Measurements from ENCODE around the gene RNF111.
"Not testable (repeated sequence)": the region's sequence is repeated elsewhere in the genome, so short reads cannot be mapped to it uniquely, and the experiment has no call there.

The RNF111 gene

DNA sequence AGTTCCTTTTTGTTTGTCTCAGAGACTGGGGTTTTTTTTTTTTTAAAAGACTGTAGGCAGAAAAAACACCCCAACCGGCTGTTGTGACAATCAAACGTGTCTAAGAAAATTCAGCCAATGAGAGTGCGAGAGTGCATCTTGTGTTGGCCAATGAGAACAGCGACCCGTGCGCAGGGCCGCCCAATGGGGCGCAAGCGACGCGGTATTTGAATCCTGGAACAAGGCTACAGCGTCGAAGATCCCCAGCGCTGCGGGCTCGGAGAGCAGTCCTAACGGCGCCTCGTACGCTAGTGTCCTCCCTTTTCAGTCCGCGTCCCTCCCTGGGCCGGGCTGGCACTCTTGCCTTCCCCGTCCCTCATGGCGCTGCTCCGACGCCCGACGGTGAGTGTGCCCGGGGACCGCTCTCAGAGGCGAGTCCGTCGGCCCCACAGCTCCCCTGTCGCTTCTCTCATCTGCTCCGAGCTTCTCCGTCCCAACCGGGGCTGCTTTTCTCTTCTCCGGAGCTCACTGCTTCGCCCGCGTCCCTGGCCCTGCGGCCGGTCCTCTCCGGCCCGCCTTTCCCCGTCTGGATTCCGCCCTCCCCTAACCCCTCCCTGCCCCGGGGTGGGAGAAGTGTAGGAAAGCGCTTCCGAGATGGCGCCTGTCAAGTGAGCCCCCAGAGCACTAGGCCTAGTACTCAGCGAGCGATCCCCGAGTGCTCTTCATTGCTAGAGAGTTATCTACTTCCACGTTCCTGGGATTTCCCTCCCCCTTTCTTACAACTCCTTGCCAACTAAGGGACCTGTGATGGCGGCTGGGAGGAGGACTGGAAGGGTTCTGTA is 117.7 kb downstream of the RNF111 start, which contains the start of gene CCNB2:
TSS of gene CCNB2 (plus strand) at position 235 of the 821 bp plus-strand sequence. CDS start at position 358, 123 bp downstream.
- H3K36me3 Mint-ChIP-seq (ENCODE audit: low read depth), result peaks cover 31% of the 10 kb centered on the region
- peaks cover 24% of the 10 kb centered on the region for H3K4me1 Mint-ChIP-seq (ENCODE audit: low read depth)
- no peaks in the 10 kb centered on the region for H3K9me3 Mint-ChIP-seq
- H3K4me3 Mint-ChIP-seq, result peak within 1 kb of the TSS; percentile 84
- H3K27ac Mint-ChIP-seq, result peak within 1 kb of the TSS; percentile 97
- intact Hi-C loops (cut with micrococcal nuclease), result loop anchor here (5.0 to 10.0 kb wide), 2 partner anchors 120 to 173 kb away; partner anchors contain the start of genes RNF111 and SLTM
- H3K27me3 Mint-ChIP-seq, result no peaks in the 10 kb centered on the region

- H3K27ac Mint-ChIP-seq, result peak overlapping the region; percentile 97
These were observed 118.4 kb downstream of the RNF111 start for GRCh38 chr15:59105854-59106253.

DNA sequence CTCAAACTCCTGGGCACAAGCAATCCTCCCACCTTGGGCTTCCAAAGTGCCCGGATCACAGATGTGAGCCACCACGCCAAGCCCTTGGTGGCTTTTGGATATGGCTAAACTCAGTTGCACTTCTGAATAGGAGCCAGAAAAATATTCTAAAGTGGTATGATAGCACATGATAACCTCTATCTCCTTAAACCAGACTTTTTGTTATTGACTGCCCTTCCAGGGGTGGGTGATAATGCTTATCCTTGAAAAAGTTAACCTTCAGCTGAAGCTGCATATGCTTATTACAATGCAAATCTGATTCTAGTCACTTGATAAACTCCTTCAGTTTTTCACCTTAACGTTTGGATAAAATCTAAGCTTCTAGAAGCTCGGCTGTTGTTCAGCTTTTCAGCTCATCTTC is 123.8 kb downstream of the RNF111 start:
- H3K9me3 Mint-ChIP-seq, result no peaks in the 10 kb centered on the region
- H3K4me3 Mint-ChIP-seq, result no peak overlapping the region
- peaks cover 5% of the 10 kb centered on the region for H3K4me1 Mint-ChIP-seq (ENCODE audit: low read depth)
- H3K27ac Mint-ChIP-seq, result no peak overlapping the region
- H3K27me3 Mint-ChIP-seq, result no peaks in the 10 kb centered on the region
- peaks cover 29% of the 10 kb centered on the region for H3K36me3 Mint-ChIP-seq (ENCODE audit: low read depth)
- intact Hi-C loops (cut with micrococcal nuclease), result no loop called here

More at GRCh38 chr15:59105854-59106253, 118.4 kb downstream of the RNF111 start:
- intact Hi-C loops (cut with micrococcal nuclease), result loop anchor here (5.0 to 10.0 kb wide), 2 partner anchors 121 to 174 kb away; partner anchors contain the start of genes RNF111 and SLTM
- Mint-ChIP-seq H3K36me3 (ENCODE audit: low read depth) (peaks cover 23% of the 10 kb centered on the region), H3K4me1 (ENCODE audit: low read depth) (peaks cover 24% of the 10 kb centered on the region), H3K9me3 (no peaks in the 10 kb centered on the region), H3K4me3 (peak overlapping the region; percentile 84), H3K27me3 (no peaks in the 10 kb centered on the region)

DNA sequence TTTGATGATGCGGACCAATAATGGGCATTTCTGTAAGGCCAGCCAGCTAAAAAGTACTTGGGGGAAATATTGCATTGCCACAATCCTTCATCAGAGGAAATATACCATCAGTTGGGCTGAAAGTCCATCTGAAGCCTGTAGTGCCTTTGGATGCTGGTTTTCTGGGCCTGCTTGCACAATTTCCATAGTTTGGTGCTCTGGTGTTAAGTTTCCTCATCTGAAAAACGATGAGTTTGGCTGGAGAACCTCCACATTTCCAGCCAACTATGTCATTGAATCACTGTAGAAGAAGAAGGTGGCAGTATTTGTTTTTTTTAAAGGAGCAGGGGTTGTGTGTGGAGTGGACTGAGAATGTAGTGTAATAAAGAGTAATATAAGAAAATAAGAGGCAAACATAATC is 127.6 kb downstream of the RNF111 start:
- peaks cover 5% of the 10 kb centered on the region for H3K4me1 Mint-ChIP-seq (ENCODE audit: low read depth)
- no peak overlapping the region for H3K27ac Mint-ChIP-seq
- intact Hi-C loops (cut with micrococcal nuclease), result no loop called here
- H3K27me3 Mint-ChIP-seq, result no peaks in the 10 kb centered on the region
- H3K36me3 Mint-ChIP-seq (ENCODE audit: low read depth), result peaks cover 41% of the 10 kb centered on the region
- no peak overlapping the region for H3K4me3 Mint-ChIP-seq
- H3K9me3 Mint-ChIP-seq, result no peaks in the 10 kb centered on the region

- Mint-ChIP-seq H3K27me3 (no peaks in the 10 kb centered on the region), H3K4me3 (no peak overlapping the region), H3K36me3 (ENCODE audit: low read depth) (peaks cover 41% of the 10 kb centered on the region), H3K4me1 (ENCODE audit: low read depth) (peaks cover 5% of the 10 kb centered on the region), H3K27ac (no peak overlapping the region), H3K9me3 (no peaks in the 10 kb centered on the region)
- intact Hi-C loops (cut with micrococcal nuclease), result no loop called here
These were observed 128.7 kb downstream of the RNF111 start for GRCh38 chr15:59116141-59116540.

DNA sequence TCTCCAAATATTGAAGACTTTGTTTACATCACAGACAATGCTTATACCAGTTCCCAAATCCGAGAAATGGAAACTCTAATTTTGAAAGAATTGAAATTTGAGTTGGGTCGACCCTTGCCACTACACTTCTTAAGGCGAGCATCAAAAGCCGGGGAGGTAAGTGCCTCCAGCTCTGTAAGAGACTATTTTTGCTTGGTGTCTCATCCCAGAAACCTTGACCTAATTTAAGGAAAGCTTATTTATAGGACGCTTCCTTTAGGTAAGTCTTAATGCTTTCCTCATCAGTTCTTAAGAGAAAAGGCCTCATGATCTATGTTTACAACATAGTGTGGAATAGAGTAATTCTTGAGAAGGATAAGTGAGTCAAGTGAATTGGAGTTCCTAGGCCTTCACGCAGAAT is 129.3 kb downstream of the RNF111 start:
- intact Hi-C loops (cut with micrococcal nuclease), result no loop called here
- peaks cover 41% of the 10 kb centered on the region for H3K36me3 Mint-ChIP-seq (ENCODE audit: low read depth)
- H3K4me1 Mint-ChIP-seq (ENCODE audit: low read depth), result peaks cover 5% of the 10 kb centered on the region
- no peak overlapping the region for H3K4me3 Mint-ChIP-seq
- H3K27me3 Mint-ChIP-seq, result no peaks in the 10 kb centered on the region
- no peaks in the 10 kb centered on the region for H3K9me3 Mint-ChIP-seq
- H3K27ac Mint-ChIP-seq, result no peak overlapping the region

DNA sequence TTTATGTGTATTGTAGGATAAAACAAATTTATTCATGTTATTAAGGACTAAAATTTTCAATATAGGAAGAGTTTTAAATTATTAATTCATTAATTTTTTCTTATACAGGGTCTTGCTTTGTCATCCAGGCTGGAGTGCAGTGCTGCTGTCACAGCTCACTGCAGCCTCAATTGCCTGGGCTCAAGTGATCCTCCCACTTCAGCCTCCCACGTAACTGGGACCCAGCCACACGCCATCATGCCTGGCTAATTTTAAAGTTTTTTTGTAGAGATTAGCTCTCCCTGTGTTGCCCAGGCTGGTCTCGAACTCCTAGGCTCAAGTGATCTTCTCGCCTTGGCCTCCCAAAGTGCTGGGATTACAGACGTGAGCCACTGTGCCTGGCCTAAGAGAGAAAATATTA is 132.2 kb downstream of the RNF111 start:
- H3K36me3 Mint-ChIP-seq (ENCODE audit: low read depth), result peaks cover 36% of the 10 kb centered on the region
- H3K27ac Mint-ChIP-seq, result no peak overlapping the region
- H3K4me3 Mint-ChIP-seq, result no peak overlapping the region
- H3K9me3 Mint-ChIP-seq, result no peaks in the 10 kb centered on the region
- intact Hi-C loops (cut with micrococcal nuclease), result no loop called here
- H3K27me3 Mint-ChIP-seq, result no peaks in the 10 kb centered on the region
- H3K4me1 Mint-ChIP-seq (ENCODE audit: low read depth), result peaks cover 3% of the 10 kb centered on the region

GRCh38 chr15:59120937-59121336 is 133.5 kb downstream of the RNF111 start:
- Mint-ChIP-seq H3K9me3 (no peaks in the 10 kb centered on the region), H3K4me1 (ENCODE audit: low read depth) (no peaks in the 10 kb centered on the region), H3K36me3 (ENCODE audit: low read depth) (peaks cover 26% of the 10 kb centered on the region), H3K27me3 (no peaks in the 10 kb centered on the region), H3K27ac (no peak overlapping the region), H3K4me3 (no peak overlapping the region)
- intact Hi-C loops (cut with micrococcal nuclease), result no loop called here

GRCh38 chr15:59124261-59124660 is 136.8 kb downstream of the RNF111 start:
- Mint-ChIP-seq H3K4me3 (no peak overlapping the region), H3K9me3 (peaks cover 14% of the 10 kb centered on the region), H3K27me3 (no peaks in the 10 kb centered on the region), H3K36me3 (ENCODE audit: low read depth) (peaks cover 20% of the 10 kb centered on the region), H3K4me1 (ENCODE audit: low read depth) (peaks cover 23% of the 10 kb centered on the region), H3K27ac (no peak overlapping the region)
- intact Hi-C loops (cut with micrococcal nuclease), result no loop called here

GRCh38 chr15:59125683-59126082 is 138.2 kb downstream of the RNF111 start:
- intact Hi-C loops (cut with micrococcal nuclease); H3K4me3 Mint-ChIP-seq; H3K27me3 Mint-ChIP-seq; H3K27ac Mint-ChIP-seq: not testable (repeated sequence)
- Mint-ChIP-seq H3K4me1 (ENCODE audit: low read depth) (peaks cover 23% of the 10 kb centered on the region), H3K36me3 (ENCODE audit: low read depth) (peaks cover 34% of the 10 kb centered on the region), H3K9me3 (peaks cover 28% of the 10 kb centered on the region)

DNA sequence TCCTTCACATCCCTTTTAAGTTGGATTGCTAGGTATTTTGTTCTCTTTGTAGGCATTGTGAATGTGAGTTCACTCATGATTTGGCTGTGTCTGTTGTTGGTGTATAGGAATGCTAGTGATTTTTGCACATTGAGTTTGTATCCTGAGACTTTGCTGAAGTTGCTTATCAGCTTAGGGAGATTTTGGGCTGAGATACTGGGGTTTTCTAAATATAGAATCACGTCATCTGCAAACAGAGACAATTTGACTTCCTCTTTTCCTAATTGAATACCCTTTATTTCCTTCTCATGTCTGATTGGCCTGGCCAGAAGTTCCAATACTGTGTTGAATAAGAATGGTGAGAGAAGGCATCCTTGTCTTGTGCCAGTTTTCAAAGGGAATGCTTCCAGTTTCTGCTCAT is 139.8 kb downstream of the RNF111 start:
- H3K9me3 Mint-ChIP-seq, result peaks cover 31% of the 10 kb centered on the region
- H3K27me3 Mint-ChIP-seq; intact Hi-C loops (cut with micrococcal nuclease); H3K4me3 Mint-ChIP-seq: not testable (repeated sequence)
- H3K27ac Mint-ChIP-seq, result peak overlapping the region; percentile 46
- H3K36me3 Mint-ChIP-seq (ENCODE audit: low read depth), result peaks cover 50% of the 10 kb centered on the region
- H3K4me1 Mint-ChIP-seq (ENCODE audit: low read depth), result peaks cover 23% of the 10 kb centered on the region

- H3K4me3 Mint-ChIP-seq, result no peak overlapping the region
- intact Hi-C loops (cut with micrococcal nuclease), result no loop called here
- H3K9me3 Mint-ChIP-seq, result peaks cover 31% of the 10 kb centered on the region
These were observed 144.0 kb downstream of the RNF111 start for GRCh38 chr15:59131456-59131855.

GRCh38 chr15:59131969-59132562 is 144.6 kb downstream of the RNF111 start:
- Mint-ChIP-seq H3K36me3 (ENCODE audit: low read depth) (peaks cover 95% of the 10 kb centered on the region), H3K9me3 (peaks cover 31% of the 10 kb centered on the region), H3K4me1 (ENCODE audit: low read depth) (peaks cover 21% of the 10 kb centered on the region), H3K27ac (no peak overlapping the region), H3K27me3 (no peaks in the 10 kb centered on the region), H3K4me3 (no peak overlapping the region)
- intact Hi-C loops (cut with micrococcal nuclease), result no loop called here

More at GRCh38 chr15:59131456-59131855, 144.0 kb downstream of the RNF111 start:
- Mint-ChIP-seq H3K27me3 (no peaks in the 10 kb centered on the region), H3K36me3 (ENCODE audit: low read depth) (peaks cover 92% of the 10 kb centered on the region), H3K27ac (no peak overlapping the region), H3K4me1 (ENCODE audit: low read depth) (peaks cover 23% of the 10 kb centered on the region)

GRCh38 chr15:59133929-59134427 is 146.5 kb downstream of the RNF111 start:
- no peak overlapping the region for H3K27ac Mint-ChIP-seq
- peaks cover 19% of the 10 kb centered on the region for H3K4me1 Mint-ChIP-seq (ENCODE audit: low read depth)
- peaks cover 100% of the 10 kb centered on the region for H3K36me3 Mint-ChIP-seq (ENCODE audit: low read depth)

More at GRCh38 chr15:59133929-59134427, 146.5 kb downstream of the RNF111 start:
- intact Hi-C loops (cut with micrococcal nuclease), result no loop called here
- no peak overlapping the region for H3K4me3 Mint-ChIP-seq
- peaks cover 20% of the 10 kb centered on the region for H3K9me3 Mint-ChIP-seq
- no peaks in the 10 kb centered on the region for H3K27me3 Mint-ChIP-seq

Measured in dendritic cell treated with granulocyte-macrophage colony-stimulating factor and Interleukin-4, amounts not matched to agents 40 ng/mL and 50 ng/mL, for 4 days (primary cell).